GM12892 (cell line): Measurements from ENCODE around the gene LRRC4B.

Source experiments
- POLR2AphosphoS5 ChIP-seq: IDR thresholded peaks from 2 replicates; pipeline ENCODE4 v1.6.1; 2011; ENCODE audit warnings: low read depth, low read length, control low read depth
- TAF1 ChIP-seq: IDR thresholded peaks from 2 replicates; pipeline ENCODE4 v1.6.1; 2011; ENCODE audit warnings: low read depth, mild to moderate bottlenecking, control low read depth, low read length, borderline replicate concordance

- no peak for TF ChIP-seq POLR2AphosphoS5
- TF ChIP-seq TAF1, result no peak
Observed at GRCh38 chr19:50505856-50506611, 62.2 kb downstream of the LRRC4B start.
